ENCODE measurements around the gene MYO18A. TPM values are rescaled to one million over a fixed set of nuclear protein-coding genes. Genes with fewer than 3 reads are reported as not detected.

The MYO18A gene
- total RNA-seq, 1 experiment from 2014 or later = 37.2 TPM

GRCh38 chr17:29095439-29095838 is 84.8 kb downstream of the MYO18A start (continued):
- TF ChIP-seq EGR1 (IDR thresholded peaks at IDR 0.05; ENCODE audit: low read depth) (no peak), RAD21 (IDR thresholded peaks at IDR 0.05; ENCODE audit: low read depth) (no peak), MAX (IDR thresholded peaks at IDR 0.05) (no peak), SP1 (IDR thresholded peaks at IDR 0.05; ENCODE audit: low read depth) (no peak), ELF1 (IDR thresholded peaks at IDR 0.05; ENCODE audit: borderline replicate concordance, low read depth) (no peak), REST (IDR thresholded peaks at IDR 0.05; ENCODE audit: low read depth) (no peak), SIN3A (IDR thresholded peaks at IDR 0.05; ENCODE audit: low read depth) (no peak), YY1 (IDR thresholded peaks at IDR 0.05; ENCODE audit: extremely low read depth, insufficient replicate concordance, low read depth, low read length) (no peak), EZH2 (IDR thresholded peaks at IDR 0.05) (no peak)

GRCh38 chr17:29094101-29094708 is 86.0 kb downstream of the MYO18A start:
- H3K36me3 ChIP-seq (ENCODE audit: control insufficient read depth in 1 of 2, insufficient read depth in 2 of 2, low read length in 2 of 2) = peaks cover 6 to 7% of the 10 kb centered on the region in 2 experiments; a peak in 3 of 4 replicates
- H3K9me3 ChIP-seq (ENCODE audit: control insufficient read depth in 1 of 2, insufficient read depth in 1 of 2, low read depth in 1 of 2, low read length in 2 of 2) = no peaks in the 10 kb centered on the region
- H3K4me3 ChIP-seq (replicated peaks in 1 of 2; ENCODE audit: low read depth in 1 of 2, low read length in 2 of 2) = no peak overlapping the region
- no peak for ATAC-seq
- DNase-seq (ENCODE audit: low read depth, low spot score) = no peak
- CTCF ChIA-PET = no interaction called here
- H3K4me2 ChIP-seq (ENCODE audit: low read length) = no peak overlapping the region
- intact Hi-C loops (cut with micrococcal nuclease) = no loop called here
- no peaks in the 10 kb centered on the region for H3K9me2 ChIP-seq (ENCODE audit: insufficient read depth)
- no peaks in the 10 kb centered on the region for H4K20me1 ChIP-seq (ENCODE audit: insufficient read depth)
- no TSS peak for BruUV-seq (replicated peaks)
- H3K9ac ChIP-seq (ENCODE audit: low read length) = no peak overlapping the region
- no peak overlapping the region for H2AFZ ChIP-seq (ENCODE audit: low read depth, low read length, poor library complexity, severe bottlenecking)
- H3K27me3 ChIP-seq (ENCODE audit: insufficient read depth, low read length) = no peaks in the 10 kb centered on the region
- POLR2A ChIA-PET = interaction anchor here (0.5 kb wide), 1 partner anchor 458 kb away, joined by 3 read pairs; no protein-coding TSS in a partner anchor
- H3K79me2 ChIP-seq (ENCODE audit: insufficient read depth, low read length) = no peaks in the 10 kb centered on the region
- RAD21 ChIA-PET (ENCODE audit: low non-redundant PET in 1 of 2, low total read pairs in 2 of 2, uncharacterized antibody in 2 of 2, unreplicated experiment in 2 of 2) = no interaction called here
- no peaks in the 10 kb centered on the region for H3K4me1 ChIP-seq (ENCODE audit: control insufficient read depth in 1 of 2, insufficient read depth in 2 of 2, low read length in 2 of 2)
- H3K27ac ChIP-seq (ENCODE audit: low read depth, low read length) = no peak overlapping the region
- TF ChIP-seq ZFX (IDR thresholded peaks at IDR 0.05) = no peak
- no peak for TF ChIP-seq SRF (IDR thresholded peaks at IDR 0.05; ENCODE audit: low read depth)
- TF ChIP-seq SIN3A (IDR thresholded peaks at IDR 0.05; ENCODE audit: low read depth) = no peak
- no peak for TF ChIP-seq CEBPB (IDR thresholded peaks at IDR 0.05; ENCODE audit: low read depth)
- TF ChIP-seq JUND (IDR thresholded peaks at IDR 0.05) = no peak
- TF ChIP-seq TCF7L2 (IDR thresholded peaks at IDR 0.05; ENCODE audit: borderline replicate concordance, extremely low read depth, insufficient read depth, insufficient read length) = no peak
- TF ChIP-seq ZNF274 (IDR thresholded peaks at IDR 0.05; ENCODE audit: low read depth, low read length) = no peak
- no peak for TF ChIP-seq SP1 (IDR thresholded peaks at IDR 0.05; ENCODE audit: low read depth)
- TF ChIP-seq REST (IDR thresholded peaks at IDR 0.05; ENCODE audit: low read depth) = no peak
- no peak for TF ChIP-seq EZH2 (IDR thresholded peaks at IDR 0.05)
- no peak for TF ChIP-seq POLR2A (IDR thresholded peaks at IDR 0.05; ENCODE audit: borderline replicate concordance, extremely low read depth, insufficient read depth, insufficient read length)

Measured in HCT116 (cell line).